ENCODE data around the gene GALT. TPM values are rescaled to one million over a fixed set of nuclear protein-coding genes. Genes with fewer than 3 reads are reported as not detected.
A peak's percentile ranks its signal among the peaks of the same experiment; 100 is the strongest.

GALT gene
- total and polyA plus RNA-seq, 2 of the 13 experiments (the other 11 are each of a cell fraction or from before 2014, with no cell fraction given), result 40.4 to 46.3 TPM

DNA sequence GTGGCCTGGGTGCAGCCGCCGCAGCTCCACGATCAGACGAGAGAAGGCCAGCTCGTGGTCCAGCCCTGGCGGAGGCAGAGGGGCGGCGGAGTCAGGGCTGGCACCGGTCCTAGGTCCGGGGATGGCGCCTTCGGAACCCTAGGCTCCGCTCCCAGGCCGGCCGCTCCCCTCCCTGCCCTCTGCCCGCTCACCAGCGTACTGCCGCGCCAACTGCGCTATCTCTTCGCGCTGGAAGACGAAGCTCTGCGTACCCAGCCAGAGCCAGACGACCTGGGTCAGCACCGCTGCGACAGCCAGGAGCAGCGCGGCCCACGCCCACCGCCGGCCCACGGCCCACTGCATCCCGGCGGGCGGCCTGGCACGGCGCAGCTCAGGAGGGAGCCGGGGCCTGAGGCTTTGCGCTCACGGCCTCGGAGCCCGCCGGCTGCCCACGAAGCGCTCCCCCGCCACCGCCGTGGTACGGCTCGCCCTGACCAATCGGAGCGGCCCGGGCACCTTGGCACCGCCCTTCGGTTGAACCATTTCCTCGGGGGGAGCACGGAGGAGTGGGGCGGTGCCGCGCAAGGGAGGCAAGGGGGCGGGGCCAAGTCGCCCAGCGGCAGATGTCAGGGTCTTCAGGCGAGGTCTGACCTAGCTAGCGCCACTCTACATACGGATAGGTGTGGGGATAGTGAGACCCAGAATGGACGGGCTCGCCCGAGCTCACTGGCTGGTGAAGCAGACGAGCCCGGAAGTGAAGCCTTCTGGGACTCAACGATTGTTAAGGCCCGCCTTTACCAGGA, 8.9 kb upstream of the GALT start, which contains the start of gene SIGMAR1 (continued):
- TF ChIP-seq MYC (CRISPR knock-in tag; IDR thresholded peaks at IDR 0.05; ENCODE audit: borderline replicate concordance) (peak; percentile 91), PHF5A (CRISPR knock-in tag; IDR thresholded peaks at IDR 0.05; ENCODE audit: low read depth, unreplicated experiment) (peak; percentile 22), ZNF441 (CRISPR knock-in tag; IDR thresholded peaks at IDR 0.05; ENCODE audit: borderline replicate concordance) (no peak; the same call in 1 of the 2 replicates), CAMTA2 (CRISPR knock-in tag; IDR thresholded peaks at IDR 0.05; ENCODE audit: borderline replicate concordance) (peak; percentile 62; the same call in 1 of the 2 replicates), PRDM10 (CRISPR knock-in tag; IDR thresholded peaks at IDR 0.05; ENCODE audit: low read depth) (peak; percentile 99), KDM6A (CRISPR knock-in tag; IDR thresholded peaks at IDR 0.05; ENCODE audit: low read depth) (no peak), ZNF552 (CRISPR knock-in tag; IDR thresholded peaks at IDR 0.05; ENCODE audit: borderline replicate concordance) (no peak; the same call in 1 of the 2 replicates), NR2F6 (IDR thresholded peaks at IDR 0.05) (no peak), NR2F6 (CRISPR knock-in tag; IDR thresholded peaks at IDR 0.05) (no peak), SP2 (CRISPR knock-in tag; IDR thresholded peaks at IDR 0.05) (peak; percentile 81), CBFB (CRISPR knock-in tag; IDR thresholded peaks at IDR 0.05) (0 out of 2 replicates have a peak, but pooled peaks have one; percentile 36), KLF6 (CRISPR knock-in tag; IDR thresholded peaks at IDR 0.05) (peak; percentile 71), ZNF616 (CRISPR knock-in tag; IDR thresholded peaks at IDR 0.05; ENCODE audit: low read depth) (0 out of 2 replicates have a peak, but pooled peaks have one; percentile 31), CHD2 (IDR thresholded peaks at IDR 0.05; ENCODE audit: low read depth, low read length) (no peak), ZNF788 (CRISPR knock-in tag; IDR thresholded peaks at IDR 0.05; ENCODE audit: borderline replicate concordance) (peak; percentile 81), GABPA (IDR thresholded peaks at IDR 0.05; ENCODE audit: low read depth, low read length) (no peak), GABPA (CRISPR knock-in tag; IDR thresholded peaks at IDR 0.05; ENCODE audit: low read depth) (peak; percentile 52; the same call in 1 of the 2 replicates), ZMYM3 (CRISPR knock-in tag; IDR thresholded peaks at IDR 0.05) (0 out of 2 replicates have a peak, but pooled peaks have one; percentile 16), SOX13 (IDR thresholded peaks at IDR 0.05) (no peak), SOX13 (CRISPR knock-in tag; conservative IDR thresholded peaks at IDR 0.05 in 1 of 2, IDR thresholded peaks at IDR 0.05 in 1 of 2) (no peak; a peak in 2 of 4 replicates), NFATC3 (CRISPR knock-in tag; IDR thresholded peaks at IDR 0.05) (no peak), ADNP (CRISPR knock-in tag; IDR thresholded peaks at IDR 0.05) (no peak), DNMT3B (CRISPR knock-in tag; conservative IDR thresholded peaks at IDR 0.05) (peak; percentile 42; the same call in 1 of the 2 replicates)
- TF ChIP-seq, protein P1, sequence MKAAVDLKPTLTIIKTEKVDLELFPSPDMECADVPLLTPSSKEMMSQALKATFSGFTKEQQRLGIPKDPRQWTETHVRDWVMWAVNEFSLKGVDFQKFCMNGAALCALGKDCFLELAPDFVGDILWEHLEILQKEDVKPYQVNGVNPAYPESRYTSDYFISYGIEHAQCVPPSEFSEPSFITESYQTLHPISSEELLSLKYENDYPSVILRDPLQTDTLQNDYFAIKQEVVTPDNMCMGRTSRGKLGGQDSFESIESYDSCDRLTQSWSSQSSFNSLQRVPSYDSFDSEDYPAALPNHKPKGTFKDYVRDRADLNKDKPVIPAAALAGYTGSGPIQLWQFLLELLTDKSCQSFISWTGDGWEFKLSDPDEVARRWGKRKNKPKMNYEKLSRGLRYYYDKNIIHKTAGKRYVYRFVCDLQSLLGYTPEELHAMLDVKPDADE (CRISPR knock-in tag; IDR thresholded peaks at IDR 0.05), result peak; percentile 73; the same call in 1 of the 2 replicates
- TF ChIP-seq, protein P2, sequence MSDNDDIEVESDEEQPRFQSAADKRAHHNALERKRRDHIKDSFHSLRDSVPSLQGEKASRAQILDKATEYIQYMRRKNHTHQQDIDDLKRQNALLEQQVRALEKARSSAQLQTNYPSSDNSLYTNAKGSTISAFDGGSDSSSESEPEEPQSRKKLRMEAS (IDR thresholded peaks at IDR 0.05), result peak; percentile 83

Data from HepG2 (cell line).